ENCODE results near the gene ACOX2. TPM values are rescaled to one million over a fixed set of nuclear protein-coding genes. Genes with fewer than 3 reads are reported as not detected.

ACOX2 gene
- total RNA-seq, 4 donors from 2014 or later, result 17.0 to 27.9 (median 24.1) TPM

DNA sequence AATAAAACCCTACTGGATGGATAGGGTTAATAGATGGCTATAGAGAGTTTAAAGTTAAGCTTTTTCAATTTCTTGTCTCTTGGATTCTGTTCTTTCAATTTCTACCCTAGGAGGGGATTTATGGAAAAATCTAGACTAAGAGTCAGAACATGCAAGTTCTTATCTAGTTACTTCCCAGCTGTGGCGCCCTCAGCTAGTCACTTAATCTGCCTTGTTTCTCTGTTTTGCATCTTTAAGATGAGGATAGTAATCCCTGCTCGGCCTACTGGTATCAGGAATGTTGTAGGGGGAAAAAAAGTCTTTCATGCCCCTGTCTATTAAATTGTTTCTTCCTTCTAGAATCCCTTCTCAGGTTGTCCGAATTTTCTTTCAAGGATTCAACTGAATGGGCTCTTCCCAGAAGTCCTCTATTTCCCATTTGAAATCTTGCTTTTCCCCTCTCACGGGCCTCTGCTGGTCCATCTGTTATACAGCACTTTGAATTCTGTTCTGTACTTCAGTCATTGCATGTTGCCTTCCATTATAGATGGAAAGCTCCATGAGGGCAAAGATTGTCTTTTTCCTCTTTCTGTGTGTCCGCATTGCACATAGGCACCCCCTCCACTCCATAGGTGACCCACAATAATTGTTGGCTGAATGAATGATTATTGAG is 40.7 kb downstream of the ACOX2 start:
- TF ChIP-seq, protein P1, sequence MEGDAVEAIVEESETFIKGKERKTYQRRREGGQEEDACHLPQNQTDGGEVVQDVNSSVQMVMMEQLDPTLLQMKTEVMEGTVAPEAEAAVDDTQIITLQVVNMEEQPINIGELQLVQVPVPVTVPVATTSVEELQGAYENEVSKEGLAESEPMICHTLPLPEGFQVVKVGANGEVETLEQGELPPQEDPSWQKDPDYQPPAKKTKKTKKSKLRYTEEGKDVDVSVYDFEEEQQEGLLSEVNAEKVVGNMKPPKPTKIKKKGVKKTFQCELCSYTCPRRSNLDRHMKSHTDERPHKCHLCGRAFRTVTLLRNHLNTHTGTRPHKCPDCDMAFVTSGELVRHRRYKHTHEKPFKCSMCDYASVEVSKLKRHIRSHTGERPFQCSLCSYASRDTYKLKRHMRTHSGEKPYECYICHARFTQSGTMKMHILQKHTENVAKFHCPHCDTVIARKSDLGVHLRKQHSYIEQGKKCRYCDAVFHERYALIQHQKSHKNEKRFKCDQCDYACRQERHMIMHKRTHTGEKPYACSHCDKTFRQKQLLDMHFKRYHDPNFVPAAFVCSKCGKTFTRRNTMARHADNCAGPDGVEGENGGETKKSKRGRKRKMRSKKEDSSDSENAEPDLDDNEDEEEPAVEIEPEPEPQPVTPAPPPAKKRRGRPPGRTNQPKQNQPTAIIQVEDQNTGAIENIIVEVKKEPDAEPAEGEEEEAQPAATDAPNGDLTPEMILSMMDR (IDR thresholded peaks at IDR 0.05; ENCODE audit: low read depth), result no peak

DNA sequence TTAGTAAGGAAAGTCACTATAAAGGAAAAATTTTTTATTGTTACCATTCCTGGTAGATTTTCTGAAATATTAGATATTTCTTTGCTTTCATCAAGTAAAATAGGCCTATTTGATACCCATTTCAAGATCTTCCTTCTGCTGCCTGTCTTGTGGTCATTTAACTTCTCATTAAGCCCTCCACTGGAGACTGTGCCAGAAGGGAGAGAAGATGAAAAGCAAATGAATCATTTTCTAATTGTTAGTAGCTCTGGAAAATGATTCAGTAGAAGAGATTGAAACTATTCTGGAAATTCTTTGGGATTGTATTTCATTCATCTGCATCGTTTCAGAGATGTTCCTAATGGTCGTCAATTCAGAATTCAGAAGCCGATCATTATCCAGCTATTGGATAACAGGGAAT is 41.9 kb downstream of the ACOX2 start:
- TF ChIP-seq, protein P1 (IDR thresholded peaks at IDR 0.05; ENCODE audit: low read depth), result no peak

DNA sequence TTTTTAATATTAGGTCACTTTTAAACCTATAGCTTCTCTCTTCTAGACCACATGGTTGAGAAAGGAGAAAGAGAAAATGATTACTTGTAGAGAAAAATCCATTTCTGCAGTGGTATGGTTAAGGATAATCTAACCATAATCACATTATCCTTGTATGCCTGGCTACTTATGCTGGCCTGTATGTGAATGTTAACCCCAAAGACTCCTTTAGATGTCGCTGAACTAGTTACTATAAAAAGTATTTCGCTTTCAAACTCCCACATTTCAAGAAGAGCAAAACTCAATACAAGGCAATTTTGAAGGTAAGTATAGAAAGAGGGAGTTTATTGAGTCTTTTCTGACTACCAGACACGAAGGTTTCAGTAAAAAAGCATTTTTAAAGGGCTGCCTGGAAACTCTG is 42.9 kb downstream of the ACOX2 start:
- TF ChIP-seq, protein P1 (IDR thresholded peaks at IDR 0.05; ENCODE audit: low read depth), result no peak

DNA sequence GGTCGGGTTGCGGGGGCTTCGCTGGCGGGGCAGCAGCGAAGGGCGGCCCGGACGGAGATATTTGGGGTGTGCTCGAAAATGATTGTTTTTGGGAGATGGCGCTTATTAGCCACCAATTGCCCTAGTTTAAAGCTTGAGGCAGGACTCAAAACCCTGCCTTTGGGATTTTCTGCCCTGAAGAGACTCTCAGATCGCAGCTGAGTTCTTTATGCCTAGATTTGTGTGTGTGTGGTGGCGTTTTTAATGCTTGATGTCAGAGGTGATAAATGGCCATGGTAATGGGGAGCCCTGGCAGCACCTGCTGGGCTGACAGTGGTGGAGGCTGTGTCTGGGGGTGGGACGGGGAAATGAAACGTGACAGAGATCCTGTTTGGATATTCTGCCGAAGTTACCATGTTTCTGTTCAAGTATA is 44.5 kb downstream of the ACOX2 start:
- TF ChIP-seq, protein P1 (IDR thresholded peaks at IDR 0.05; ENCODE audit: low read depth), result no peak

DNA sequence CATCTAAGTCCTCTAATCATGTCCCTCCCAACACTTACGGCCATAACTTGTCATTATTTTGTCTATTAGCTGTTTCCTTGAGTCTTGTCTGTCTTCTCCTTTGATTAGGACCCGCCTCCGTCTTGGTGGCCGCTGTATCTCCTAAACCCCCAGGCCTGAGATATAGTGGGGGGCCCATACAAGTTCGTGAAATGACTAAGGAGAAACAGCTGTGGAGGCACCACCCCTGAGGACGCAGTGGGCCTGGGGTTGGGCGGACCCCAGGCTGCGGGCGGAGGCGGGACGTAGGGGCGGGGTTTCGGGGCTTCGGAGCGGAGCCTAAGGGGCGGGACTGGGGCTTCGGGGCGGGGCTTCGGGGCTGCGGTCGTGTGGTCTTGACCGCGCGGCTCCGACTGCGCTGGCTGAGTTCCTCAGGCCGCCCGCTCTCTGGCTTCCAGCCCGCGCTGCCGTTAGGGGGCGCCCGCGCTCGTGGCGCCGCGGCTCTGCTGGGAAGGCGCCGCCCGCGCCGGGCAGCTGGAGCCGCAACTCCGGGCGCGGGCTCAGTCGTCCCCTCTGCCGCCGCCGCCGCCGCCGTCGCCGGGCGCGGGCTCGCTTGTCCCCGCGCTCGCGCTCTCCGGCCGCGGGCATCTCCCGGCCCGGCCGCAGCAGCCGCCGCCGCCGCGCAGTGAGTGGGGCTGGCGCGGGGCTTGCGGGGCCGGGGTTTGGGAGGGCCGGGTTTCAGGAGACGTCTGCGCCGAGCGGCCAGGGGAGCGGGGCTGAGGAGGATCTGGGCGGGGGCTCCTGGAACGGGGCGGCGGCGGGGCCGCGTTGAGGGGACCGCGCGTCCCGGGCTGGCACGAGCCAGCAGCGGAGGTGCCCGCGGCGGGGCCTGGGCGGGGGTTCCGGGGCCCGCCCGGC is 45.2 kb downstream of the ACOX2 start, which contains the start of gene KCTD6:
KCTD6 (plus strand) TSS at position 591 of the 897 bp plus-strand sequence. CDS start 6,660 bp downstream, outside the sequence.
- TF ChIP-seq, protein P1 (IDR thresholded peaks at IDR 0.05; ENCODE audit: low read depth), result no peak

DNA sequence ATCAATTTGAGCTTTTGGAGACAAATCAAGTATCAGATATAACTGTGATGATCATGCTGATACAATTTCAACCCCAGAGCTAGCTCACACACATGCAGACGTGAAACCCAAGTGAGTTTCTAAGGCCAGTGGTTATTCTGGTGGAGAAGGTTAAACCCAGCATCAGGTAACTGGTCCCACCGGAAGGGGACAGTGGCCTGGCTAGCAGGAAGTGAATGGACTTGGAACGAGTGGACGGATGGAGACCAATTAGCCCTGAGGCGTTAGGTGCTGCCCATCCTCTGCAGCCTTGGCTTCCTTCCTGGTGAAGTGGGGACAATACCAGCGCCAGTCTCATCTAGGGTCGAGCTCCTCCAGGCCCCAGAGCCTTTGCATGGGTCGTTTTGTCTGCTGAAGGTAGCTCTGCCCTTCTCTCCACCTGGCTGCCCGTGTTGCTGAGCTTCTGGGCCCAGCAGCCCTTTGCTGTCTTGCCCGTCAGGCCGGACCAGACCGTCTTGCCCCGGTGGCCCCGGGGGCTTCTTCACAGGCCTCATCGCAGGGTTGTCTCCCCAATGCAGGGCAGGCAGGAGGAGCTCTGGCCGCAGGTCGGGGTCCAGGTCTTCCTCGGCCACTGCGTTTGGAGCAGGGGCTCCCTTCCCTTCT is 46.0 kb downstream of the ACOX2 start:
- TF ChIP-seq, protein P1 (IDR thresholded peaks at IDR 0.05; ENCODE audit: low read depth), result no peak

DNA sequence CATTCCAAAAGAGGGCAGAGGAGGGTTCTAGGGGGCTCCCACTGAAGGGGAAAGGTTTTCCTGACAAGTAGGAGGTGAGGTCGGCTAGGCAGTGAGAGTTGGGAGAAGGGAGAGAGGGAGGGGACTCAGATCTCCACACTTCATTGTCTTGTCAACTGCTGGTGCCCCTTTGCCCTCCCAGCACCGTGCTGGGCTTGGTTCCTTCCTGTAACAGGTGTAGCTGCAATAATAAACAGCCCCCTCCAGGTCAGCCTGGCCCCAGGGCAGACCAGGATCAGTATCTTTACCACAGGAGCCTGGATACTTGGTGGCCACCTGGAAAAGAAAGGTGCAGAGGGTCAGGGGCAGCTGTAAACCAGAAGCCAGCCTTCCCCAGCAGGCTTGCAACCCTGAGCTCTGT is 48.0 kb downstream of the ACOX2 start:
- TF ChIP-seq, protein P1 (IDR thresholded peaks at IDR 0.05; ENCODE audit: low read depth), result no peak
